Body of pancreas (tissue), 4 donors: ENCODE data around the gene NTS. TPM values are rescaled to one million over a fixed set of nuclear protein-coding genes. Genes with fewer than 3 reads are reported as not detected.

Source experiments
- ATAC-seq: fragments of 150-250 bp; one replicate; pipeline ENCODE4 v1.9.1; 2016
- DNase-seq, 4 donors: peaks; one replicate each; pipeline ENCODE4 v3.0.0-alpha.2; 2019
- H3K27ac ChIP-seq, 4 donors: fragments of 200-600 bp; sonication (generic); 1 replicate in 3 of 4; 2 replicates in 1 of 4; pipeline versions ENCODE4 v1.5.1 to v1.6.1; 2016 to 2019; ENCODE audit warnings: mild to moderate bottlenecking in 1 of 4, mixed read lengths in 1 of 4, moderate library complexity in 1 of 4
- H3K27me3 ChIP-seq, 2 donors: fragments of 200-600 bp; sonication (generic); one replicate each; pipeline ENCODE4 v1.6.0; 2016; ENCODE audit warnings: mild to moderate bottlenecking in 1 of 2
- H3K36me3 ChIP-seq, 2 donors: fragments of 200-600 bp; sonication (generic); replicated peaks in 1 of 2; 2 replicates each; pipeline ENCODE4 v1.5.1; 2016; ENCODE audit warnings: low read depth in 2 of 2; ENCODE audit not compliant: insufficient read depth in 1 of 2
- H3K4me1 ChIP-seq: fragments of 200-600 bp; sonication (generic); one replicate; pipeline ENCODE4 v1.6.0; 2016
- H3K4me3 ChIP-seq, 2 donors: fragments of 200-600 bp; sonication (generic); 1 replicate in 1 of 2; 2 replicates in 1 of 2; pipeline ENCODE4 v1.5.1; 2016 to 2019
- H3K9me3 ChIP-seq, 3 donors: fragments of 200-600 bp; sonication (generic); 1 replicate in 2 of 3; 2 replicates in 1 of 3; pipeline ENCODE4 v1.5.1; 2016
- POLR2A ChIP-seq, 3 donors: fragments of 450-650 bp; IDR thresholded peaks; one replicate each; pipeline ENCODE4 v1.6.1; 2016; ENCODE audit warnings: antibody characterized with exemption in 3 of 3, mild to moderate bottlenecking in 2 of 3
- WGBS, 2 donors: methylation state at CpG; one replicate each; pipeline ENCODE4 v1.1.5; 2017; 5-methylcytosine and 5-hydroxymethylcytosine counted together
- intact Hi-C: fragments of 100-400 bp; cut with DNase I; formaldehyde crosslinking; loops from one replicate; pipeline ENCODE4 v1.15.1; 2023
- total RNA-seq, 2 donors: library from RNA; depleted of rRNA; stranded (reverse); fragments of >200 nt; gene quantifications; one replicate each; pipeline ENCODE4 v1.1.0, GENCODE V29; 2016
- TF ChIP-seq, protein P1 (sequence below), 7 experiments: fragments of 450-650 bp in 4 of 7; fragments of 200-600 bp in 3 of 7; sonication (generic) in 3 of 7; IDR thresholded peaks; one replicate each; pipeline ENCODE4 v1.5.1; 2016 to 2019; ENCODE audit warnings: antibody characterized with exemption in 7 of 7

NTS gene
- total RNA-seq, 2 donors from 2014 or later = 1.3 TPM; not detected in 1

- no peak for TF ChIP-seq POLR2A (IDR thresholded peaks at IDR 0.05)
- TF ChIP-seq, protein P1, sequence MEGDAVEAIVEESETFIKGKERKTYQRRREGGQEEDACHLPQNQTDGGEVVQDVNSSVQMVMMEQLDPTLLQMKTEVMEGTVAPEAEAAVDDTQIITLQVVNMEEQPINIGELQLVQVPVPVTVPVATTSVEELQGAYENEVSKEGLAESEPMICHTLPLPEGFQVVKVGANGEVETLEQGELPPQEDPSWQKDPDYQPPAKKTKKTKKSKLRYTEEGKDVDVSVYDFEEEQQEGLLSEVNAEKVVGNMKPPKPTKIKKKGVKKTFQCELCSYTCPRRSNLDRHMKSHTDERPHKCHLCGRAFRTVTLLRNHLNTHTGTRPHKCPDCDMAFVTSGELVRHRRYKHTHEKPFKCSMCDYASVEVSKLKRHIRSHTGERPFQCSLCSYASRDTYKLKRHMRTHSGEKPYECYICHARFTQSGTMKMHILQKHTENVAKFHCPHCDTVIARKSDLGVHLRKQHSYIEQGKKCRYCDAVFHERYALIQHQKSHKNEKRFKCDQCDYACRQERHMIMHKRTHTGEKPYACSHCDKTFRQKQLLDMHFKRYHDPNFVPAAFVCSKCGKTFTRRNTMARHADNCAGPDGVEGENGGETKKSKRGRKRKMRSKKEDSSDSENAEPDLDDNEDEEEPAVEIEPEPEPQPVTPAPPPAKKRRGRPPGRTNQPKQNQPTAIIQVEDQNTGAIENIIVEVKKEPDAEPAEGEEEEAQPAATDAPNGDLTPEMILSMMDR (IDR thresholded peaks at IDR 0.05) = no peak
- Histone ChIP-seq H3K27ac (no peak overlapping the region), H3K4me1 (peaks cover 4% of the 10 kb centered on the region), H3K36me3 (no peaks in the 10 kb centered on the region), H3K9me3 (no peaks in the 10 kb centered on the region), H3K27me3 (no peaks in the 10 kb centered on the region), H3K4me3 (no peak overlapping the region)
- DNase-seq (no peak), ATAC-seq (no peak)
- 80 to 93% methylated on average over 7 to 17 of the region's 17 CpGs for WGBS, 2 donors
- intact Hi-C loops = no loop called here
These were observed 30.3 kb upstream of the NTS start for GRCh38 chr12:85843606-85844310.

GRCh38 chr12:85849344-85849743 lies 24.8 kb upstream of the NTS start:
- ATAC-seq (no peak), DNase-seq (no peak)
- Histone ChIP-seq H3K27ac (no peak overlapping the region), H3K9me3 (no peaks in the 10 kb centered on the region), H3K36me3 (no peaks in the 10 kb centered on the region), H3K4me3 (no peak overlapping the region), H3K27me3 (no peaks in the 10 kb centered on the region), H3K4me1 (no peaks in the 10 kb centered on the region)
- TF ChIP-seq POLR2A (IDR thresholded peaks at IDR 0.05) = no peak
- TF ChIP-seq, protein P1 (IDR thresholded peaks at IDR 0.05) = no peak
- 54 to 55% methylated on average over 3 of the region's 3 CpGs for WGBS, 2 donors
- intact Hi-C loops = no loop called here

GRCh38 chr12:85855305-85855704 lies 18.8 kb upstream of the NTS start:
- ATAC-seq (no peak), DNase-seq (no peak)
- TF ChIP-seq, protein P1 (IDR thresholded peaks at IDR 0.05) = no peak
- TF ChIP-seq POLR2A (IDR thresholded peaks at IDR 0.05) = no peak
- no peak overlapping the region for H3K27ac ChIP-seq
- H3K4me3 ChIP-seq = no peak overlapping the region
- WGBS, 2 donors = 80 to 85% methylated on average over 4 to 6 of the region's 6 CpGs
- H3K27me3 ChIP-seq = no peaks in the 10 kb centered on the region
- intact Hi-C loops = no loop called here
- no peaks in the 10 kb centered on the region for H3K4me1 ChIP-seq
- no peaks in the 10 kb centered on the region for H3K36me3 ChIP-seq
- no peaks in the 10 kb centered on the region for H3K9me3 ChIP-seq

DNA sequence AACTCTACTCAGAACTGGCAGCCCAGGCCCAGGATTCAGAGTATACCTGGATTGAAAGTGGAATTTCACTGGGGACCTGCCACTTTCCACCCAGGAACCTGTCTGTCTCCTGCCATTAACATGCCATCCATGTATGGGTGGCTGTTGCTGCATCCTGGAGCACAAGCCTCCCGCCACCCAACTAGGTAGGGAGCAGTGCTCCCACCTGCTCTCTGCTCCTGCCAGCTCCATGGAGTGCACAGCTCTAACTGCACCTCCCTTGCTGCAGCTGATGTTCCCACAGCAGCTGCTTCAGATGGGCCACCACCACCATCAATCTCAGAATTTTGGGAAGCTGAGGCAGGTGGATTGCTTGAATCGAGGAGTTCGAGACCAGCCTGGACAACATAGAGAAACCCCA lies 17.1 kb upstream of the NTS start:
- H3K9me3 ChIP-seq = no peaks in the 10 kb centered on the region
- H3K27ac ChIP-seq = no peak overlapping the region
- no peaks in the 10 kb centered on the region for H3K27me3 ChIP-seq
- H3K4me3 ChIP-seq = no peak overlapping the region
- 67 to 74% methylated on average over 3 of the region's 3 CpGs for WGBS, 2 donors
- no peaks in the 10 kb centered on the region for H3K4me1 ChIP-seq
- TF ChIP-seq, protein P1 (IDR thresholded peaks at IDR 0.05) = no peak
- TF ChIP-seq POLR2A (IDR thresholded peaks at IDR 0.05) = no peak
- intact Hi-C loops = no loop called here
- DNase-seq (no peak), ATAC-seq (no peak)
- no peaks in the 10 kb centered on the region for H3K36me3 ChIP-seq

DNA sequence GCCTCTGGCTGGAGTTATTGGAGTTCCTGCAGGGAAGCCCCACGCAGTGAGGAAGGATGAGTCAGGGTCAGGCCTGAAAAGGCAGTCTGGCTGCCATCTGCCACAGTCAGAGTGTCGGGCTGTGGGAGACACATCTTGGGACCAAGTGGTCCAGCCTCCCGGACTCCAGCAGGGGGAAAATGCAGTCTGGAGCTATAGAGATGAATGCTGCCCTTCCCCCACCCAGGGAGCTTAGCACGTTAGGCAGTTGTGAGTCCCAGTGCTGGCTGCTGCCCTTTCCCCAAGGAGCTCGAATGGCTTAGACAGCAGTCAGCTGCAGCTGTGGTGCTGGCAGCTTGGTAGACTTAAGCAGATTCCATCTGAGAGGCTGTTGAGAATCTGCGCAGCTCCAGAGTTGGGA lies 8.2 kb upstream of the NTS start:
- Histone ChIP-seq H3K4me3 (no peak overlapping the region), H3K4me1 (no peaks in the 10 kb centered on the region), H3K27ac (no peak overlapping the region), H3K36me3 (no peaks in the 10 kb centered on the region), H3K9me3 (no peaks in the 10 kb centered on the region), H3K27me3 (no peaks in the 10 kb centered on the region)
- TF ChIP-seq POLR2A (IDR thresholded peaks at IDR 0.05) = no peak
- TF ChIP-seq, protein P1 (IDR thresholded peaks at IDR 0.05) = no peak
- DNase-seq = no peak
- 88% methylated on average over 6 of the region's 6 CpGs; no CpG with 5 or more reads in 1 of the 2 donors for WGBS, 2 donors
- intact Hi-C loops = loop anchor here (5.0 kb wide), 1 partner anchor 289 kb away; no protein-coding TSS in a partner anchor
- ATAC-seq = no peak
